GM15510 (cell line): ENCODE data around the gene ZNF385D.

Experiments used
- POLR2A ChIP-seq: IDR thresholded peaks from 3 replicates; pipeline ENCODE4 v1.6.1; 2011; ENCODE audit warnings: borderline replicate concordance; ENCODE audit not compliant: insufficient read length; ENCODE audit errors: extremely low read depth

ZNF385D gene

GRCh38 chr3:21520106-21520963, 230.7 kb downstream of the ZNF385D start:
- no peak for TF ChIP-seq POLR2A

DNA sequence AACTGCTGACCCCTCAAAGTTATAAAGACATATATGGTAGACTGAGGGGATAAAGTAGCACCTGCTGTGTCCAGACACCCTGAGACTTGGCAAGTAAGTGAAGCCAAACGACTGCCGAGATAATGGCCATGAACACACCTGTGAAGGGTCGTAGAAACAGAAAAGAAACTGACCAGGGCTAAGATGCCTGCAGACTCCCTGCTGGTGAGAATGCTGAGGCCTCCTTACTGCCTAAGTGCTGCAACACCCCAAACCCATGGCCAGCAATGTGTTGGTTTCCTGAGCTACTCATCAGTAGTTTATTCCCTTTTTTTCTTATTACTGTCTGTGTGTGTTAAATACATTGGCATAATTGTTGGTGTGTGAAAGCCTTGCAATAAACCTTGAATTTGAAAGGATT, 233.8 kb downstream of the ZNF385D start:
- TF ChIP-seq POLR2A = no peak

DNA sequence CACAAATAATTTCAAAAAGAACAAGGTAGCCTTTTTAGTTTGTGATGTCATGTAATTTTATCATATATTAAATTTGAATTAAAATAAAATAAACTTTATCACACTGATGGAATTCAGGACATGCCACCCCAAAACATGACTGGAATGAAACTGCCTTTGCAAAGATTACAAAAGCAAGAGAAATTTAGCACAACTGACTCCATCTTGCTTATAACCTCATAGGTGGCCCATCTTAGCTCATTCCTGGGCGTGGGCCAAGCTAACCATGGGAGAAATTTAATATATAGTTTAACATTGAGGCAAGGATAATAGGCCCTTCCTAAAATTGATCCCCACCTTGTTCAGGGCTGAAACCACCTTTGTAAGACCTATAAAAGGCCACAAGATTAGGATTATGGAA, 235.6 kb downstream of the ZNF385D start:
- TF ChIP-seq POLR2A = no peak

GRCh38 chr3:21509731-21510470, 241.1 kb downstream of the ZNF385D start:
- TF ChIP-seq POLR2A = no peak

DNA sequence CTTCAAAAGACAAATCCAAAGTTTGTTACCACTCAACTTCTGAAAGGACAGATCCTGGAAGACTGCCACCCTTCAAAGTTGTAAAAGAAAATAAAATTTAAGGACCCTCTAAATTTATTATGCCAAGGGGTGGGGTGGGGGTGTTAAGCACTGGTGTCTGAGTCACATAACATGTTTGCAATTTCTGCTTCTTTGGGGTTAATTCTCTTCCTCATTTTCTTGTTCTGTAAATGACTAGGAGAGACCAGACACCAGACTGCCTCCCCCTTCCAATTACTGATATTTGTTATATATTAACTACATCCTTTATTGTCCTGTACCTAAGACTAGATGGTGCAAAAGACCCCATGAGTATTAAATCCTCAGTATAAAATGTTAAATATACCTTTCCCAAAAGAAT, 242.8 kb downstream of the ZNF385D start:
- TF ChIP-seq POLR2A = no peak

DNA sequence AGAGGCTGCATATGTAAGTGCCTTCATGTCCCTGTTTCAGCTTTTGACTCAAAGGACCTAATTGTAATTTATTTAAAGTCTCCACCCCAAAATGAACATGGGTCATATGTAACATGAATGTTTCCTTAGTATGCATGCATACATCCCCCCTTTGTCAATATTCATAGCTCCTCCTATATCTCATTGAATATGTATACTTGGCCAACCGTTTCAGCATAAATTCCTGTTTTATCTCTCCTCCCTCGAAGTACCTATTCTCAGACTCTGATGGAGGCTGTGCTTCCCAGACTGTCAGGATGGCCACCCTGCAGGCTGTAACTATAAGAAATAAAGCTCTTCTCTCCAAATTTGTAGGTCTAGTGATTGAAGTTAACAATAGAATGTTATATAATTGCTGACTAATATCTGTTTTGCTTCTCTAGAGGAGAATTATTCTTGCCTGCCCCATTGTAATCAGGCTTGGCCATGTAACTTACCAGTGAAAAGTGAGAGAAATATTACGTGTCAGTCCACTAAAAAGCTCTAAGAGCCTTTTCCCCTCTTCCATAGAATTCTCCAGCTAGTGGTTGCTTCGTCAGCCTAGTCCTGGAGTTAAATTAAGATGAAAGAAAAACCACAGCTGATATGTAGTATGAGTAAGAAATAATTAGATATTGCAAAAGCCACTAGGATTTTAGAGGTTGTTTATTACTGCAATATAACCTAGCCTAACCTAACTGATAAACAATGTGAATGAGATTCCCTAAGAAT, 245.1 kb downstream of the ZNF385D start:
- no peak for TF ChIP-seq POLR2A

GRCh38 chr3:21502656-21503055, 248.4 kb downstream of the ZNF385D start:
- TF ChIP-seq POLR2A = no peak

DNA sequence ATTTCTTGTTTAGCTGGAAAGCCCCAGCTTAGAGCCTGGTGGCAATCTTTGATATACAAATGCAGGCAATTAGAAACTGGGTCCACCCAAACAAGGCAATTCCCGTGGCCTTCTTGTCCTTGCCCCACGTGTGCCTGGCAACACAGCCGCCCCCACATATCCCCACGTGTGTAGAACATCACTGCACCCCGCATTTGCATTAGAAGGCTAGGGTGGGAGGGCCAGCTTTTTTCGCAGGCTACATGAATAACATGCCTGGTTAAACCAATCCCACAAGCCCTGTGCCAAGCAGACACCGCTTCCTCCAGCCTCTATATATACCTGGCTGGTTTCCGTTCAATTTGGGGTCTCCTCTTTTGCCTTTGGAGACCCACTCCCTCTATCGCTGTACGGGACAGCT, 250.2 kb downstream of the ZNF385D start:
- no peak for TF ChIP-seq POLR2A

DNA sequence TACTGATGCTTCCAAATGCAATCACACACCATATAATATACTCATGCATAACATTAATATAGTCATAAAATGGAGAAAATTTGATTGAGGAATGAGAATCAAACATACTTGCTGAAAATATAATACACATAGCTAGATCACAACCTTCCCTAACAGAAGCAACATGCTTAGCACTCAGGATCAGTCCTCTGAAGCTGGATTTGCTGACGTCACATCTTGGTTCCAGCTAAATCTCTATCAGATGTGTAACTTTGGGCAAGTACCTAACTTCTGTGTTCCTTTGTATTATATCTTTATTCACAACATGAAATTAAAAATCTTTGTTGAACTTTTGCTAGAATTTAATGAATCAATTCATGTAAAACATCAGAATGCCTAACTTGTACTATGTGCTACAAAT, 263.5 kb downstream of the ZNF385D start:
- TF ChIP-seq POLR2A = no peak

DNA sequence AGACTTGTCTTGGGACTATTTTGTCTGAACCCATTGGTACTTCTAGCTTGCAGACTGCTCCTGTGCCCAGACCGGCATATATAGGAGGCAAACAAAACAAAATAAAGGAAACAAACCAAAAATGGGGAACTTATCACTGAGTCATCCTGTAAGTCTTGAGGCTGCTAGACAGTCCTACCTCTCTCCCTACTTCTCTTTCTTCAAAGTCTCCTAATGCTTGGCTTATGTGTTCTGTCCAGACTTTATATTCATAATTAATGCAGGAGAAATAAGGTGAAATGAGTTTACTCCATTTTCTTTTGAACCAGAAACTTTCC, 266.2 kb downstream of the ZNF385D start:
- no peak for TF ChIP-seq POLR2A

DNA sequence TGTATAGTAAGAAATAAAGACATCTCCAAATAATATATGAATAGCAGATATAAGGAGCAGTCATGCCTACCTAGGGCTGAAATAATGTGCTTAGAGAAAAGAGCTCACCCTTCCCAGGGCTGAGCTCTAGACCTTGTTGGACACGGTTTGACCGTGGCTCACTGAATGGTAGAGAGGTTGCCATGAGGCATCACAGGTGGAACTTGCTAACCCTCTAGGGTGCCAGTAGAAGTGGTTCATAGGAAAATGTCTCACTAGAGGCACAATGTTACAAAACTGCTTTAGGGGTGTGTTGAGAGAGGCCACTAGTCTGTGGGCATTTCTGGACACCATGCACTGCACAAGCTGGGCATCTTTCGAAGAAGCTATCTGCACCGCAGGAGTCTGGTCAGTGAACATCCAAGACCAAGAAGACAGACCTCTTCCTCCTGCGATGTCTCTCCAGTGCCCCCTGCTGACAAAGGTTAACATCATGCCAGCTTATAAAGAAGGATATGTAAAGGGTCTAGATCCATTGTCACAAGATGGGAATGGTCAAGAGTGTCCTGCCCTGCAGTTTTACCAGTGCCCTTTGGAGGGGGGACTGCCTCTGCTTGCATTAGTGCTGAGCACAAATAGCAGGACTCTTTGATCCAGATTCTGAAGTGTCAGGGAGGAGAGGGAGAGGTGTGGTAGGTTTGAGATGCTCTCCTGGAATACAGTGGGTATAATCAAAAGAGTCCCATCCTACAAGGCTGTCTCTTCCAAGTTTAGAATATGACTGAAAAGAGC, 266.8 kb downstream of the ZNF385D start:
- TF ChIP-seq POLR2A = no peak

DNA sequence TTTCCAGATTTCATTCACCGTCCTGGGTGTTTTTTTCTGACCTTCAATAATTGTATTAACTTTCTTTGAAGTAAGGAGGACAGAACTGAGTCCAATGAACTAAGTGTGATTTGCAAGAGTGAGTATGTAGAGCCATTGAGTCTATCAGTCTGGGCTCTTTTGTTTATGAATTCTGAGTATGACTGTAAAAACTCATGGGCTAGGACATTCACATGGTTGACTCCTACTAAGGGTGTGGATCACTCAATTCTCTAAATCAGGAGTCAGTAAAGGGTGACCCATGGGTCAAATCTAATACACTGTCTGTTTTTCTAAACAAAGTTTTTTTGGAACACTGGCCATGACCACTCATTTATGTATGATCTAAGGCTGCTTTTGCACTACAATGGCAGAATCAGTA, 269.0 kb downstream of the ZNF385D start:
- no peak for TF ChIP-seq POLR2A

GRCh38 chr3:21477541-21478288, 273.3 kb downstream of the ZNF385D start:
- no peak for TF ChIP-seq POLR2A

GRCh38 chr3:21466476-21466875, 284.5 kb downstream of the ZNF385D start:
- no peak for TF ChIP-seq POLR2A
